HepG2 (cell line): Measurements from ENCODE around the gene ZNF8. TPM values are rescaled to one million over a fixed set of nuclear protein-coding genes. Genes with fewer than 3 reads are reported as not detected.

ENCODE experiments used
- BCLAF1 ChIP-seq: fragments of 450-650 bp; IDR thresholded peaks from 2 replicates; pipeline ENCODE4 v1.6.1; 2017; ENCODE audit warnings: mild to moderate bottlenecking
- DPF2 ChIP-seq: sonication (generic); formaldehyde crosslinking; IDR thresholded peaks from 2 replicates; pipeline ENCODE4 v1.4.0; 2020; ENCODE audit warnings: mild to moderate bottlenecking, low read depth, missing genetic modification reagents, borderline replicate concordance
- GABPA ChIP-seq, 2 experiments: IDR thresholded peaks; 2 replicates each; pipeline ENCODE4 v1.6.1; 2011 to 2016; ENCODE audit warnings: low read depth in 2 of 2, low read length in 1 of 2, missing biosample characterization in 1 of 2, missing genetic modification characterization in 1 of 2
- GABPB1 ChIP-seq: IDR thresholded peaks from 2 replicates; pipeline ENCODE4 v1.6.1; 2016; ENCODE audit warnings: mild to moderate bottlenecking, missing genetic modification reagents, moderate library complexity, missing compliant biosample characterization
- GATAD2A ChIP-seq: IDR thresholded peaks from 2 replicates; pipeline ENCODE4 v1.6.1; 2016
- MATR3 ChIP-seq: sonication (generic); formaldehyde crosslinking; IDR thresholded peaks from 2 replicates; pipeline ENCODE4 v1.4.0; 2020; ENCODE audit warnings: missing genetic modification reagents
- MED1 ChIP-seq: sonication (generic); formaldehyde crosslinking; IDR thresholded peaks from 2 replicates; pipeline ENCODE4 v1.4.0; 2020; ENCODE audit warnings: missing genetic modification reagents
- MYPOP ChIP-seq: sonication (generic); formaldehyde crosslinking; IDR thresholded peaks from 2 replicates; pipeline ENCODE4 v1.8.1; 2023; ENCODE audit warnings: mild to moderate bottlenecking, moderate library complexity, missing genetic modification reagents
- NFE2L2 ChIP-seq: fragments of 150-350 bp; IDR thresholded peaks from 2 replicates; pipeline ENCODE4 v1.6.1; 2014; ENCODE audit warnings: low read length
- NR2F2 ChIP-seq: IDR thresholded peaks from 2 replicates; pipeline ENCODE4 v1.6.1; 2012; ENCODE audit warnings: low read depth, inconsistent platforms, borderline replicate concordance
- PLSCR1 ChIP-seq: sonication (generic); formaldehyde crosslinking; IDR thresholded peaks from 2 replicates; pipeline ENCODE4 v1.5.0; 2020; ENCODE audit warnings: missing genetic modification reagents, mild to moderate bottlenecking, borderline replicate concordance
- POLR2G ChIP-seq: fragments of 200-400 bp; formaldehyde crosslinking; IDR thresholded peaks from 2 replicates; pipeline ENCODE4 v1.6.1; 2018; ENCODE audit warnings: mild to moderate bottlenecking, low read depth, low read length, moderate library complexity
- TFAP4 ChIP-seq: sonication (generic); IDR thresholded peaks from 2 replicates; pipeline ENCODE4 v1.6.1; 2016; ENCODE audit warnings: low read depth, borderline replicate concordance
- ZFP36L2 ChIP-seq: sonication (generic); formaldehyde crosslinking; IDR thresholded peaks from 2 replicates; pipeline ENCODE4 v1.4.0; 2020; ENCODE audit warnings: missing genetic modification reagents
- ZNF430 ChIP-seq: sonication (generic); formaldehyde crosslinking; IDR thresholded peaks from 2 replicates; pipeline ENCODE4 v1.9.0; 2021; ENCODE audit warnings: mild to moderate bottlenecking, missing genetic modification reagents
- ZNF484 ChIP-seq: sonication (generic); formaldehyde crosslinking; IDR thresholded peaks from 2 replicates; pipeline ENCODE4 v1.5.1; 2020; ENCODE audit warnings: mild to moderate bottlenecking, low read depth, missing genetic modification reagents, borderline replicate concordance
- ZNF549 ChIP-seq: sonication (generic); formaldehyde crosslinking; IDR thresholded peaks from 2 replicates; pipeline ENCODE4 v1.5.0; 2020; ENCODE audit warnings: missing genetic modification reagents
- ZNF598 ChIP-seq: sonication (generic); formaldehyde crosslinking; IDR thresholded peaks from 2 replicates; pipeline ENCODE4 v1.5.1; 2020; ENCODE audit warnings: mild to moderate bottlenecking, missing genetic modification reagents, borderline replicate concordance
- ZNF75D ChIP-seq: sonication (generic); formaldehyde crosslinking; IDR thresholded peaks from 2 replicates; pipeline ENCODE4 v1.8.1; 2023; ENCODE audit warnings: missing genetic modification reagents, mild to moderate bottlenecking, borderline replicate concordance
- ZNF770 ChIP-seq: sonication (generic); formaldehyde crosslinking; IDR thresholded peaks from 2 replicates; pipeline ENCODE4 v1.5.0; 2020; ENCODE audit warnings: mild to moderate bottlenecking, missing genetic modification reagents
- ZNF773 ChIP-seq: sonication (generic); formaldehyde crosslinking; IDR thresholded peaks from 2 replicates; pipeline ENCODE4 v1.4.0; 2020; ENCODE audit warnings: missing genetic modification reagents, borderline replicate concordance
- polyA plus RNA-seq, 8 experiments: library from polyadenylated mRNA; depleted of rRNA in 3 of 8; stranded (reverse) in 7 of 8; unstranded in 1 of 8; fragments of >200 nt; fragmentation: Illumina TruSeq in 4 of 8; extraction: Trizol in 4 of 8; gene quantifications; 2 replicates each; pipeline versions ENCODE4 v1.2.1 to v1.2.3, GENCODE V29; 2011 to 2016; ENCODE audit warnings: low read depth in 4 of 8, missing spikeins in 1 of 8, mixed read lengths in 1 of 8; ENCODE audit not compliant: insufficient read depth in 1 of 8
- total RNA-seq, 5 experiments: library from RNA; depleted of rRNA; stranded (reverse); fragments of >200 nt; fragmentation: Illumina TruSeq; extraction: Trizol; gene quantifications; 2 replicates each; pipeline ENCODE4 v1.2.3, GENCODE V29; 2016; ENCODE audit warnings: low read depth in 1 of 5

The ZNF8 gene
- total and polyA plus RNA-seq, 2 of the 13 experiments (the other 11 are each of a cell fraction or from before 2014, with no cell fraction given), result 3.1 to 3.3 TPM

GRCh38 chr19:58305065-58305931 lies 26.5 kb downstream of the ZNF8 start, which contains the start of gene ERVK3-1 (continued):
- TF ChIP-seq ZNF770, result no peak
- peak; percentile 56 for TF ChIP-seq GATAD2A
- no peak for TF ChIP-seq ZFP36L2 (CRISPR knock-in tag)
- no peak for TF ChIP-seq ZNF484 (CRISPR knock-in tag)
- TF ChIP-seq GABPB1 (CRISPR knock-in tag), result peak; percentile 99
- TF ChIP-seq MYPOP (CRISPR knock-in tag), result no peak; the same call in 1 of the 2 replicates
- no peak for TF ChIP-seq ZNF75D (CRISPR knock-in tag)
- no peak; the same call in 1 of the 2 replicates for TF ChIP-seq ZNF773
- no peak for TF ChIP-seq DPF2 (CRISPR knock-in tag)
- TF ChIP-seq NFE2L2, result no peak
- TF ChIP-seq ZNF598 (CRISPR knock-in tag), result peak; percentile 90; the same call in 1 of the 2 replicates
- no peak for TF ChIP-seq NR2F2
- no peak for TF ChIP-seq BCLAF1
- peak; percentile 94 for TF ChIP-seq GABPA (IDR thresholded peaks at IDR 0.05; ENCODE audit: low read depth, low read length)
- TF ChIP-seq GABPA (CRISPR knock-in tag; IDR thresholded peaks at IDR 0.05; ENCODE audit: low read depth), result peak; percentile 99
- TF ChIP-seq TFAP4, result peak; percentile 39; the same call in 1 of the 2 replicates
- TF ChIP-seq MED1 (CRISPR knock-in tag), result peak; percentile 52
- no peak for TF ChIP-seq ZNF549 (CRISPR knock-in tag)
- TF ChIP-seq MATR3 (CRISPR knock-in tag), result no peak
- no peak for TF ChIP-seq PLSCR1
- TF ChIP-seq ZNF430 (CRISPR knock-in tag), result 0 out of 2 replicates have a peak, but pooled peaks have one; percentile 49
- TF ChIP-seq POLR2G, result peak; percentile 92
